HEK293T (cell line): Measurements from ENCODE around the gene MAML2.

Source experiments
- CTCF ChIA-PET: fragments of 350-600 bp; formaldehyde crosslinking; extraction: SDS; loops from one replicate; lab custom pipeline; 2021; ENCODE audit warnings: antibody characterized with exemption, inconsistent platforms; lab: Yijun Ruan, JAX
- POLR2A ChIA-PET: fragments of 350-600 bp; formaldehyde crosslinking; extraction: SDS; loops from one replicate; lab custom pipeline; 2020; ENCODE audit warnings: antibody characterized with exemption, inconsistent platforms; lab: Yijun Ruan, JAX
- DNase-seq: peaks from one replicate; pipeline ENCODE4 v3.0.0; 2012; ENCODE audit warnings: mixed read lengths; ENCODE audit errors: extremely low spot score
- ARNT ChIP-seq: fragments of 450-650 bp; IDR thresholded peaks from 2 replicates; pipeline ENCODE4 v1.6.1; 2017; ENCODE audit warnings: mild to moderate bottlenecking
- BHLHE40 ChIP-seq: fragments of 450-650 bp; IDR thresholded peaks from 2 replicates; pipeline ENCODE4 v1.6.1; 2016; ENCODE audit warnings: mild to moderate bottlenecking, moderate library complexity, borderline replicate concordance
- CTBP1 ChIP-seq: fragments of 450-650 bp; IDR thresholded peaks from 2 replicates; pipeline ENCODE4 v1.6.1; 2016; ENCODE audit warnings: borderline replicate concordance
- ELF4 ChIP-seq: fragments of 450-650 bp; IDR thresholded peaks from 2 replicates; pipeline ENCODE4 v1.6.1; 2017; ENCODE audit warnings: antibody characterized with exemption
- FOXA1 ChIP-seq: fragments of 450-650 bp; IDR thresholded peaks from 2 replicates; pipeline ENCODE4 v1.6.1; 2016; ENCODE audit warnings: mild to moderate bottlenecking
- FOXK2 ChIP-seq: fragments of 450-650 bp; IDR thresholded peaks from 2 replicates; pipeline ENCODE4 v1.6.1; 2016; ENCODE audit warnings: mild to moderate bottlenecking
- FOXM1 ChIP-seq: fragments of 450-650 bp; IDR thresholded peaks from 2 replicates; pipeline ENCODE4 v1.6.1; 2017; ENCODE audit warnings: mild to moderate bottlenecking, borderline replicate concordance
- HDGF ChIP-seq: fragments of 450-650 bp; IDR thresholded peaks from 2 replicates; pipeline ENCODE4 v1.6.1; 2017; ENCODE audit warnings: antibody characterized with exemption, borderline replicate concordance
- L3MBTL2 ChIP-seq: fragments of 450-650 bp; conservative IDR thresholded peaks from 2 replicates; pipeline ENCODE4 v1.6.1; 2016; ENCODE audit warnings: mild to moderate bottlenecking
- LEF1 ChIP-seq: fragments of 450-650 bp; IDR thresholded peaks from 2 replicates; pipeline ENCODE4 v1.6.1; 2017; ENCODE audit warnings: mild to moderate bottlenecking, borderline replicate concordance
- NFRKB ChIP-seq: fragments of 450-650 bp; IDR thresholded peaks from 2 replicates; pipeline ENCODE4 v1.6.1; 2016; ENCODE audit warnings: mild to moderate bottlenecking, moderate library complexity
- SP1 ChIP-seq: fragments of 450-650 bp; IDR thresholded peaks from 2 replicates; pipeline ENCODE4 v1.6.1; 2017
- SUZ12 ChIP-seq: fragments of 450-650 bp; IDR thresholded peaks from 2 replicates; pipeline ENCODE4 v1.6.1; 2016; ENCODE audit warnings: mild to moderate bottlenecking
- TARDBP ChIP-seq: fragments of 450-650 bp; IDR thresholded peaks from 2 replicates; pipeline ENCODE4 v1.6.1; 2016
- ZNF384 ChIP-seq: fragments of 450-650 bp; IDR thresholded peaks from 2 replicates; pipeline ENCODE4 v1.6.1; 2016
- TF ChIP-seq, protein P1 (sequence below): fragments of 450-650 bp; IDR thresholded peaks from 2 replicates; pipeline ENCODE4 v1.6.1; 2016

The MAML2 gene

DNA sequence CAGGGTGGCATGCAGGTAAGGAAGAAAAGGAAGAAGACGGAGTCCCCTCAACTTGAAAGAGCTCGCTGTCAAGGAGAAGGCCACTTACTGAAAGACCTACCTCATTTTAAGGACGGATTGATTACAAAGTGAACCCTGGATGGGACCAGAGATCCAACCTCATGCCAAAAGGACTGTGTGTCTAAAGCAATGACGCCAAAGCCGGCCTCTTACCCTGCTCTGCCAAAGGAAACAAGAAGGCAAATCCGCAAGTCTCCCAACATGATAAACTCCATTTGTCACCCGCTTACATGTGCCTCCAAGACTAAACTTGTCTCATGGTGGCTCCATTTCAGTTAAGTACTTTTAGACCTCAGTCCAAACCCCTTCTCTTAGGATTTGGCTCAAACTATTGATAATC, 270.4 kb downstream of the MAML2 start:
- DNase-seq: no peak
- ChIA-PET CTCF (interaction anchor here (0.7 kb wide), 1 partner anchor 988 kb away, joined by 3 read pairs; no protein-coding TSS in a partner anchor), POLR2A (no interaction called here)
- TF ChIP-seq SUZ12 (no peak), ZNF384 (no peak), SP1 (no peak), TARDBP (no peak), BHLHE40 (no peak), LEF1 (no peak), NFRKB (no peak), FOXM1 (no peak), CTBP1 (no peak), ARNT (no peak), FOXK2 (no peak), ELF4 (no peak), FOXA1 (no peak), HDGF (no peak), L3MBTL2 (no peak)
- TF ChIP-seq, protein P1, sequence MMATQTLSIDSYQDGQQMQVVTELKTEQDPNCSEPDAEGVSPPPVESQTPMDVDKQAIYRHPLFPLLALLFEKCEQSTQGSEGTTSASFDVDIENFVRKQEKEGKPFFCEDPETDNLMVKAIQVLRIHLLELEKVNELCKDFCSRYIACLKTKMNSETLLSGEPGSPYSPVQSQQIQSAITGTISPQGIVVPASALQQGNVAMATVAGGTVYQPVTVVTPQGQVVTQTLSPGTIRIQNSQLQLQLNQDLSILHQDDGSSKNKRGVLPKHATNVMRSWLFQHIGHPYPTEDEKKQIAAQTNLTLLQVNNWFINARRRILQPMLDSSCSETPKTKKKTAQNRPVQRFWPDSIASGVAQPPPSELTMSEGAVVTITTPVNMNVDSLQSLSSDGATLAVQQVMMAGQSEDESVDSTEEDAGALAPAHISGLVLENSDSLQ: no peak

DNA sequence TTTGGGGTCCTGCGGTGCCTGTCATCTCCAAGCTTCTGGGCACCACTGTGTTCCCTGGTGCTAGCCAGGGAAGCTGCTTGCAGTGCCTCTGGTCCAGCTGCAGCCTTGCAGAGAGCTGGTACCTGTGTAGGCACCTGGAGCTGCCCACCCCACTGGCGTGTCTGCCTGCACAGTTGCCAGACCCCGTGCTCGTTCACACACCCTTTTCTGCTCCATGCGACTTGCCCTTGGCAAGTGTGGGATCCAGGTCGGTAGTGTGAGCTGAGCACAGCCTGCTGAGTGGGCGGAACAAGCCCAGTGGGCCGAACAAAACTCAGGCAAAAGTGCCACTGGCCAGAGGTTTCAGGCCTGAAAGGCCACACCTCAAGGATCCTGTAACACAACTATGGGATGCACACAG, 272.5 kb downstream of the MAML2 start:
- CTCF ChIA-PET: no interaction called here
- TF ChIP-seq BHLHE40 (no peak), NFRKB (no peak), SP1 (no peak), ARNT (no peak), ELF4 (no peak), HDGF (no peak), CTBP1 (no peak), ZNF384 (no peak), FOXK2 (no peak), SUZ12 (no peak), L3MBTL2 (no peak)
- DNase-seq: no peak
- POLR2A ChIA-PET: no interaction called here

DNA sequence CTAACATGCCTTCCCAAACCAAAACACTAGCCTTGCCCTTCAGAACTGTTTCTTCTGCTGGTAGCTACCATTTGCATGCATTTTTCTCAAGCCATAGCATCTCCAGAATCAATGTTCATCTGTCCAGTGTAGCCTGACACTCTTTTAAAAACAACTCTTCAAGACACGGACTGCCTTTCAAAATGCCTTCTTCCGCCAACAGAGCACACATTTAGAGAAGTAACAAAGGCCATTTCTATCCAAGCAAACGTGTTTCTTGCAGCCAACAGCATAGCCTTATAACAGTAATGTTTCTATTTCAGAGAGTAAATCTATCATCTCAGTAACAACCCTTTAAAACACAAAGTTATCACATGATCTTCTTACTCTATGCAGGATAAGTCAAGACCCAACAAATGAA, 275.8 kb downstream of the MAML2 start:
- ChIA-PET CTCF (no interaction called here), POLR2A (no interaction called here)
- no peak for TF ChIP-seq ELF4
- TF ChIP-seq ARNT: no peak
- DNase-seq: no peak

DNA sequence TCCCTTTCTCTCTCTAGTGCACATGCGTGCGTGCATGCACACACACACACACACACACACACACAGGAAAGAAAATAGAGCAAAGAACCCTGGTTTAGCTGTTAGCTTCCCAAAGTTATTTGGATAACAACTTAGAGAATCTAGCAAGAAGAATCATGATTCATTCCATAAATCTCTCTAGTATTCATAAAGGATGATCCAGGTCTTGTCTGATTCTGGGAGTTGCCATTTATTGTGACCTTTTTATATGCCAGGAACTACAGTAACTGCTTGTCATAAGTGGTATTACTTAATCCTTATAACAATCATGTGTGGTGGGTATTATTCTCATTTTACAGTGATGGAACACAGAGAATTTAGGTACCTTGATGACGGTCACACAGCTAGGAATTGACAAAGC, 277.6 kb downstream of the MAML2 start:
- TF ChIP-seq BHLHE40: no peak
- TF ChIP-seq NFRKB: no peak
- no peak for TF ChIP-seq ARNT
- TF ChIP-seq SUZ12: no peak
- TF ChIP-seq FOXK2: no peak
- no peak for TF ChIP-seq SP1
- no peak for TF ChIP-seq TARDBP
- TF ChIP-seq L3MBTL2: no peak
- TF ChIP-seq FOXA1: no peak
- TF ChIP-seq LEF1: no peak
- no peak for TF ChIP-seq ELF4
- DNase-seq: no peak
- ChIA-PET POLR2A (no interaction called here), CTCF (interaction anchor here (1.0 kb wide), 1 partner anchor 9 kb away, joined by 3 read pairs; no protein-coding TSS in a partner anchor)

DNA sequence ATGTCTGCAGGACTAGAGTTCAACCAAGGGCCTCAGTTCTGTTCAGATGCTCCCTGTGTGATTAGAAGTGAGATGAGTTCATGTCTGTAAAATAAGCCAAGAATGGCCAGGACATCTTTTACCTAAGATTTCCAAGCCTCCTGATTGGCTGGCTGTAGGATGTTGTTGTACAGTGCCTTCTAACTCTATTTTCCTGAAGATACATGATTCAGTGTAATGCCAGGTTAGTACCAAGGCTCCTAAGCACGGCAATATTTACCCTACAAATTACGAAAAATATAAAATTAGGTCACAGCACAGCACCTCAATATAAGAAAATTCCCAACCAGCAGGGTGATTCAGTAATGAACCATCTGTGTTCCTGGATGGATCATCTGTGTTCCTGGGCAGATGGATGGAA, 279.1 kb downstream of the MAML2 start:
- CTCF ChIA-PET: no interaction called here
- POLR2A ChIA-PET: no interaction called here
- no peak for DNase-seq
- TF ChIP-seq NFRKB: no peak
- no peak for TF ChIP-seq HDGF
- TF ChIP-seq ZNF384: no peak
- no peak for TF ChIP-seq BHLHE40
- no peak for TF ChIP-seq FOXA1
- no peak for TF ChIP-seq SP1
- TF ChIP-seq, protein P1: no peak
- no peak for TF ChIP-seq CTBP1
- TF ChIP-seq FOXM1: no peak
- no peak for TF ChIP-seq SUZ12
- TF ChIP-seq L3MBTL2: no peak
- TF ChIP-seq FOXK2: no peak
- no peak for TF ChIP-seq LEF1
- TF ChIP-seq ARNT: no peak
- no peak for TF ChIP-seq ELF4
- no peak for TF ChIP-seq TARDBP

DNA sequence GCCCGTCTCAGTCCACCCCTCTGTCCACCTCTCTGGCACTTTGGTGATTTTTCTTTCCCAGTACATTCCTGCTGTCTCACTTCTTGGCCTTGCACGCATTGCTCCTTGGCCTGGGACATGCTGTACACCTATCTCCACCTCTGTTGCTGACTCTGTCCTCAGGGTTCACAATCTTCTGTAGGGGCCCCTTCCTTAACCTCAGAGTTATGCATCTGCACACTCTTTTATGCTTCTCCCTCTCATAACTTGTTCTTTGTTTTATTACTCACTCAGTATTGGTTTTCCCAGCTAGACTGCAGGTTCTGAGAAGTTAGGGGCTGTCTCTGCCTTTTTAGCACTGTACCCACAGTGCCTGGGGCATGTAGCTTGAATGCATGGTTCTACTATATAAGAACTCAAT, 279.9 kb downstream of the MAML2 start:
- CTCF ChIA-PET: no interaction called here
- TF ChIP-seq BHLHE40: no peak
- TF ChIP-seq L3MBTL2: no peak
- TF ChIP-seq, protein P1: no peak
- TF ChIP-seq FOXM1: no peak
- TF ChIP-seq LEF1: no peak
- no peak for TF ChIP-seq NFRKB
- no peak for TF ChIP-seq ELF4
- TF ChIP-seq HDGF: no peak
- TF ChIP-seq TARDBP: no peak
- no peak for TF ChIP-seq CTBP1
- no peak for TF ChIP-seq FOXK2
- no peak for TF ChIP-seq SP1
- no peak for TF ChIP-seq ARNT
- no peak for TF ChIP-seq ZNF384
- no peak for DNase-seq
- POLR2A ChIA-PET: no interaction called here
